Neural cell (in vitro differentiated cells): Measurements from ENCODE around the gene NUDT1. TPM values are rescaled to one million over a fixed set of nuclear protein-coding genes. Genes with fewer than 3 reads are reported as not detected.

Source experiments
- H2AFZ ChIP-seq: fragments of 200-600, 300-800 bp; sonication (generic), shearing (Covaris generic); 2 replicates; pipeline ENCODE4 v1.6.0; 2014; ENCODE audit warnings: low read depth, mild to moderate bottlenecking, antibody characterized with exemption, low read length, moderate library complexity
- H3F3A ChIP-seq: fragments of 200-600 bp; shearing (Covaris generic); 2 replicates; pipeline ENCODE4 v1.6.1; 2016; ENCODE audit warnings: mild to moderate bottlenecking, moderate library complexity, mixed read lengths, antibody characterized with exemption, low read length; ENCODE audit not compliant: insufficient read depth, poor library complexity, severe bottlenecking
- H3K27ac ChIP-seq: fragments of 200-600, 300-800 bp; sonication (generic), shearing (Covaris generic); 2 replicates; pipeline ENCODE4 v1.5.1; 2014; ENCODE audit warnings: mild to moderate bottlenecking, low read length, moderate library complexity
- H3K27me3 ChIP-seq: fragments of 300-800, 200-600 bp; sonication (generic), shearing (Covaris generic); 2 replicates; pipeline ENCODE4 v1.6.0; 2014; ENCODE audit warnings: mild to moderate bottlenecking, low read depth, low read length, moderate library complexity; ENCODE audit not compliant: insufficient read depth
- H3K36me3 ChIP-seq: fragments of 300-800, 200-600 bp; sonication (generic), shearing (Covaris generic); 2 replicates; pipeline ENCODE4 v1.5.1; 2014; ENCODE audit warnings: mild to moderate bottlenecking, antibody characterized with exemption, low read length, moderate library complexity; ENCODE audit not compliant: insufficient read depth
- H3K4me2 ChIP-seq: fragments of 300-800, 200-600 bp; sonication (generic), shearing (Covaris generic); 2 replicates; pipeline ENCODE4 v1.6.0; 2014; ENCODE audit warnings: mild to moderate bottlenecking, low read length
- H3K4me3 ChIP-seq: fragments of 300-800, 200-600 bp; sonication (generic), shearing (Covaris generic); 2 replicates; pipeline ENCODE4 v1.5.1; 2014; ENCODE audit warnings: mild to moderate bottlenecking, low read length, moderate library complexity
- H3K79me2 ChIP-seq: fragments of 200-600 bp; shearing (Covaris generic); replicated peaks from 2 replicates; pipeline ENCODE4 v1.6.0; 2014; ENCODE audit warnings: mild to moderate bottlenecking, low read length, moderate library complexity; ENCODE audit not compliant: insufficient read depth
- H3K9ac ChIP-seq: fragments of 300-800, 200-600 bp; sonication (generic), shearing (Covaris generic); 2 replicates; pipeline ENCODE4 v1.6.1; 2016; ENCODE audit warnings: mild to moderate bottlenecking, low read length, mixed read lengths
- H3K9me2 ChIP-seq: fragments of 200-600 bp; shearing (Covaris generic); 2 replicates; pipeline ENCODE4 v1.6.1; 2016; ENCODE audit warnings: mild to moderate bottlenecking, low read length, mixed read lengths; ENCODE audit not compliant: insufficient read depth
- H3K9me3 ChIP-seq: fragments of 200-600, 300-800 bp; sonication (generic), shearing (Covaris generic); 2 replicates; pipeline ENCODE4 v1.6.1; 2016; ENCODE audit warnings: mild to moderate bottlenecking, mixed run types, low read length, moderate library complexity, mixed read lengths
- H4K20me1 ChIP-seq: fragments of 200-600 bp; shearing (Covaris generic); 2 replicates; pipeline ENCODE4 v1.6.1; 2016; ENCODE audit warnings: mild to moderate bottlenecking, mixed run types; ENCODE audit not compliant: insufficient read depth
- EP300 ChIP-seq: fragments of 450-650 bp; conservative IDR thresholded peaks from 2 replicates; pipeline ENCODE4 v1.6.1; 2014; ENCODE audit warnings: antibody characterized with exemption, mild to moderate bottlenecking, moderate library complexity; ENCODE audit not compliant: poor library complexity, severe bottlenecking
- EZH2 ChIP-seq: fragments of 200-600, 300-800 bp; shearing (Covaris generic), sonication (generic); IDR thresholded peaks from 2 replicates; pipeline ENCODE4 v1.6.1; 2014; ENCODE audit warnings: antibody characterized with exemption, low read length, borderline replicate concordance, mild to moderate bottlenecking; ENCODE audit not compliant: insufficient read depth, poor library complexity, severe bottlenecking
- MXI1 ChIP-seq: fragments of 450-650 bp; conservative IDR thresholded peaks from 2 replicates; pipeline ENCODE4 v1.6.1; 2014; ENCODE audit warnings: antibody characterized with exemption, mild to moderate bottlenecking; ENCODE audit not compliant: poor library complexity, severe bottlenecking
- POLR2AphosphoS5 ChIP-seq: IDR thresholded peaks from 2 replicates; pipeline ENCODE4 v1.6.1; 2012
- RAD21 ChIP-seq: fragments of 450-650 bp; conservative IDR thresholded peaks from 2 replicates; pipeline ENCODE4 v1.6.1; 2014; ENCODE audit warnings: antibody characterized with exemption, mild to moderate bottlenecking, moderate library complexity
- SMC3 ChIP-seq: fragments of 450-650 bp; conservative IDR thresholded peaks from 2 replicates; pipeline ENCODE4 v1.6.1; 2014; ENCODE audit warnings: antibody characterized with exemption, mild to moderate bottlenecking, moderate library complexity; ENCODE audit not compliant: poor library complexity
- TAF1 ChIP-seq: IDR thresholded peaks from 2 replicates; pipeline ENCODE4 v1.6.1; 2012; ENCODE audit warnings: low read depth
- polyA plus RNA-seq: library from polyadenylated mRNA; depleted of rRNA; stranded (reverse); fragments of >200 nt; gene quantifications from 2 replicates; pipeline ENCODE4 v1.2.3, GENCODE V29; 2014
- TF ChIP-seq, protein P1 (sequence below): IDR thresholded peaks from 2 replicates; pipeline ENCODE4 v1.6.1; 2012; ENCODE audit warnings: borderline replicate concordance
- TF ChIP-seq, protein P2 (sequence below): fragments of 450-650 bp; IDR thresholded peaks from 2 replicates; pipeline ENCODE4 v1.5.1; 2014; ENCODE audit warnings: antibody characterized with exemption, mild to moderate bottlenecking, moderate library complexity; ENCODE audit not compliant: poor library complexity, severe bottlenecking

Gene NUDT1
- polyA plus RNA-seq, 1 donor from 2014 or later, result 67.8 TPM

DNA sequence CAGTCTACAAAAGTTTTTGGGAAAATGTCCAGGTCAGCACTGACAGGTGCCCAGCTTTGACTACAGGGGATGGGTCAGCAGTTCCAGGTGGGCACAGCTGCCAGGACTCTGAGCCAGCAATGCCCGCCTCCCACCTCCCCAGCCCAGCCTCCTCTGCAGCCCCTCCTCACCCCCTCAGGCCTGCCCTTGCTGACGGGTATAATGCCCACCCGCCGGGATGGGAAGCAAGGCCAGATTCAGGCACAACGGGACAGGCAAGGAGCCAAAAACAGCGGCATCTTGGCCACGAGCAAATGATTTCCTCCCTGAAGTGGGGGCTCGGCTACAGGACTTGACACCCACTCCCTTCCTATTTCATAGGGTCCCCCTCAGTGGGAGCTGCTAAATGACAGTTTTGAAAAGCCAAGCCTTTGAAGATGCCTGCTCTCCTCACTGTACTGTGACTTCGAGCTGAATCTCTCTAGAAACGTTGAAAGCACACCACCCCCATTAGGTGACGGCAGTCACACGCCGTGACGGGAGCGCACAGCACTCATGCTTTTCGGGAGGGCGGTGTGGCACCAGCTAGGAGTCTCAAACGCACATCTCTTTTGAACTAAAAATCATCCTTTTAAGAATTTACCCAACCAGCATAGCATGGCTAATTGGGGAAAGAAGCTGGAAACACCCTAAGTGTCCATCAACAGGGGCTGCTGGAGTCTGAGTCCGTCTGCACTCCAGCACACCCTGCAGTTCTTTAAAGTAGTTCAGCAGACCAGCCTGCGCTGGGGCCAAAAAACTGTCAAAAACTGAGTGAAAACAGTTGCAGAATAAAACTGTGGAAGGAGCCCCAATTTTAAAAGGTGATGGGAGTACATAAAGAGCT, 38.9 kb upstream of the NUDT1 start:
- H2AFZ ChIP-seq, result no peak overlapping the region
- H3F3A ChIP-seq, result no peaks in the 10 kb centered on the region
- no peak overlapping the region for H3K4me3 ChIP-seq
- H3K79me2 ChIP-seq, result no peaks in the 10 kb centered on the region
- H3K9ac ChIP-seq, result no peak overlapping the region
- H3K9me2 ChIP-seq, result no peaks in the 10 kb centered on the region
- H3K9me3 ChIP-seq, result no peaks in the 10 kb centered on the region
- H4K20me1 ChIP-seq, result no peaks in the 10 kb centered on the region
- TF ChIP-seq, protein P1, sequence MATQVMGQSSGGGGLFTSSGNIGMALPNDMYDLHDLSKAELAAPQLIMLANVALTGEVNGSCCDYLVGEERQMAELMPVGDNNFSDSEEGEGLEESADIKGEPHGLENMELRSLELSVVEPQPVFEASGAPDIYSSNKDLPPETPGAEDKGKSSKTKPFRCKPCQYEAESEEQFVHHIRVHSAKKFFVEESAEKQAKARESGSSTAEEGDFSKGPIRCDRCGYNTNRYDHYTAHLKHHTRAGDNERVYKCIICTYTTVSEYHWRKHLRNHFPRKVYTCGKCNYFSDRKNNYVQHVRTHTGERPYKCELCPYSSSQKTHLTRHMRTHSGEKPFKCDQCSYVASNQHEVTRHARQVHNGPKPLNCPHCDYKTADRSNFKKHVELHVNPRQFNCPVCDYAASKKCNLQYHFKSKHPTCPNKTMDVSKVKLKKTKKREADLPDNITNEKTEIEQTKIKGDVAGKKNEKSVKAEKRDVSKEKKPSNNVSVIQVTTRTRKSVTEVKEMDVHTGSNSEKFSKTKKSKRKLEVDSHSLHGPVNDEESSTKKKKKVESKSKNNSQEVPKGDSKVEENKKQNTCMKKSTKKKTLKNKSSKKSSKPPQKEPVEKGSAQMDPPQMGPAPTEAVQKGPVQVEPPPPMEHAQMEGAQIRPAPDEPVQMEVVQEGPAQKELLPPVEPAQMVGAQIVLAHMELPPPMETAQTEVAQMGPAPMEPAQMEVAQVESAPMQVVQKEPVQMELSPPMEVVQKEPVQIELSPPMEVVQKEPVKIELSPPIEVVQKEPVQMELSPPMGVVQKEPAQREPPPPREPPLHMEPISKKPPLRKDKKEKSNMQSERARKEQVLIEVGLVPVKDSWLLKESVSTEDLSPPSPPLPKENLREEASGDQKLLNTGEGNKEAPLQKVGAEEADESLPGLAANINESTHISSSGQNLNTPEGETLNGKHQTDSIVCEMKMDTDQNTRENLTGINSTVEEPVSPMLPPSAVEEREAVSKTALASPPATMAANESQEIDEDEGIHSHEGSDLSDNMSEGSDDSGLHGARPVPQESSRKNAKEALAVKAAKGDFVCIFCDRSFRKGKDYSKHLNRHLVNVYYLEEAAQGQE, result no peak
- TF ChIP-seq RAD21 (no peak), SMC3 (no peak), EP300 (no peak), POLR2AphosphoS5 (no peak), EZH2 (no peak)
- TF ChIP-seq, protein P2, sequence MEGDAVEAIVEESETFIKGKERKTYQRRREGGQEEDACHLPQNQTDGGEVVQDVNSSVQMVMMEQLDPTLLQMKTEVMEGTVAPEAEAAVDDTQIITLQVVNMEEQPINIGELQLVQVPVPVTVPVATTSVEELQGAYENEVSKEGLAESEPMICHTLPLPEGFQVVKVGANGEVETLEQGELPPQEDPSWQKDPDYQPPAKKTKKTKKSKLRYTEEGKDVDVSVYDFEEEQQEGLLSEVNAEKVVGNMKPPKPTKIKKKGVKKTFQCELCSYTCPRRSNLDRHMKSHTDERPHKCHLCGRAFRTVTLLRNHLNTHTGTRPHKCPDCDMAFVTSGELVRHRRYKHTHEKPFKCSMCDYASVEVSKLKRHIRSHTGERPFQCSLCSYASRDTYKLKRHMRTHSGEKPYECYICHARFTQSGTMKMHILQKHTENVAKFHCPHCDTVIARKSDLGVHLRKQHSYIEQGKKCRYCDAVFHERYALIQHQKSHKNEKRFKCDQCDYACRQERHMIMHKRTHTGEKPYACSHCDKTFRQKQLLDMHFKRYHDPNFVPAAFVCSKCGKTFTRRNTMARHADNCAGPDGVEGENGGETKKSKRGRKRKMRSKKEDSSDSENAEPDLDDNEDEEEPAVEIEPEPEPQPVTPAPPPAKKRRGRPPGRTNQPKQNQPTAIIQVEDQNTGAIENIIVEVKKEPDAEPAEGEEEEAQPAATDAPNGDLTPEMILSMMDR, result no peak
- no peaks in the 10 kb centered on the region for H3K27me3 ChIP-seq
- no peak overlapping the region for H3K4me2 ChIP-seq
- H3K27ac ChIP-seq, result no peak overlapping the region
- no peaks in the 10 kb centered on the region for H3K36me3 ChIP-seq

DNA sequence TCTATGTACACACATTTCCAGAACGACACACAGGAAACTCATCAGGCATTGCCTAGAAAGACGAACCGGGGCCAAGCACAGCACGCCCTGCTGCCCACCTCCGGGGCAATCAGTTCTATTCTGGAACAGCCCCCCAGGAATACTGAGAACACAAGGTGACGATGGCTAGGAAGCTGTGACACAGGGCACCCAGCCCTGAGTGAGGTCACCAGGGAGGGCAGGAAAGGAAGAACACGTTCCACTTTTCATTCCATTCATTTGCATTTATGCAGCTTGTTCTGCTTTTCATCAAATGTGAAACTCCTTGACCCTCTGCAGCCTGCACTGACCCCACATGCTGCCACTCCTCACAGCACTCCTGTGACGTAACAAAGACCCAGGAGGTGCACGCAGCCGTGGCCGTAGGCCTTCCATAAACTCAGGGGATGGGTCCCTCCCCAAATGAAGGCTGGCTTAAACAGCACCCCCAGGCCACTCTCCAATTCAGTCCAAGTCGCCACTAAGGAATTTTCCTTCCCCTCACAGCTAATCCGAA, 38.2 kb upstream of the NUDT1 start:
- TF ChIP-seq MXI1 (no peak), EP300 (no peak), RAD21 (no peak), TAF1 (no peak), SMC3 (no peak), EZH2 (no peak), POLR2AphosphoS5 (no peak)
- TF ChIP-seq, protein P2, result no peak
- TF ChIP-seq, protein P1, result no peak
- Histone ChIP-seq H4K20me1 (no peaks in the 10 kb centered on the region), H3K27ac (no peak overlapping the region), H3K9ac (no peak overlapping the region), H3K9me3 (no peaks in the 10 kb centered on the region), H3K27me3 (no peaks in the 10 kb centered on the region), H3F3A (no peaks in the 10 kb centered on the region), H3K4me2 (no peak overlapping the region), H3K9me2 (no peaks in the 10 kb centered on the region), H3K79me2 (no peaks in the 10 kb centered on the region), H3K36me3 (no peaks in the 10 kb centered on the region), H3K4me3 (no peak overlapping the region), H2AFZ (no peak overlapping the region)
